ENCODE data around the gene LMNTD1.

DNA sequence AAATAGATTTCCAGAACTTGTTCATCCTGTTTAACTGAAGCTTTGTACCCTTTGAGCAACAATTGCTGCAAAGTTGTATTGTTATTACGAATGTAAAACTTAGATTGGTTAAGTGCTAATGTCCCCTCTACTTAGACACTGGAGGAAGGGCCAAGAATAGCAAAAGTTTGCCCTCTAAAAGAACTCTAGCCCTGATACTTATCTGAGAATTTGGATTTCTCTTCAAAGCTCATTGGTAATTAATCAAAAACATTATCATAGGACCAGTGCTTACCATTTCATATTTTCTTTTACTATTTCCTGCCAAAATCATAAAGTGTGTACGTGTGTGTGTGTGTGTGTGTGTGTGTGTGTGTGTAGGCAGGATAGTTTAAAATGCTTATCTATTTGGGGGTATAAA is 58.2 kb downstream of the LMNTD1 start:
- TF ChIP-seq HDAC6 (IDR thresholded peaks at IDR 0.05; ENCODE audit: unreplicated experiment) (no peak), POLR2A (IDR thresholded peaks at IDR 0.05; ENCODE audit: low read depth, low read length) (no peak), JUNB (IDR thresholded peaks at IDR 0.05) (no peak)
- TF ChIP-seq, protein P1, sequence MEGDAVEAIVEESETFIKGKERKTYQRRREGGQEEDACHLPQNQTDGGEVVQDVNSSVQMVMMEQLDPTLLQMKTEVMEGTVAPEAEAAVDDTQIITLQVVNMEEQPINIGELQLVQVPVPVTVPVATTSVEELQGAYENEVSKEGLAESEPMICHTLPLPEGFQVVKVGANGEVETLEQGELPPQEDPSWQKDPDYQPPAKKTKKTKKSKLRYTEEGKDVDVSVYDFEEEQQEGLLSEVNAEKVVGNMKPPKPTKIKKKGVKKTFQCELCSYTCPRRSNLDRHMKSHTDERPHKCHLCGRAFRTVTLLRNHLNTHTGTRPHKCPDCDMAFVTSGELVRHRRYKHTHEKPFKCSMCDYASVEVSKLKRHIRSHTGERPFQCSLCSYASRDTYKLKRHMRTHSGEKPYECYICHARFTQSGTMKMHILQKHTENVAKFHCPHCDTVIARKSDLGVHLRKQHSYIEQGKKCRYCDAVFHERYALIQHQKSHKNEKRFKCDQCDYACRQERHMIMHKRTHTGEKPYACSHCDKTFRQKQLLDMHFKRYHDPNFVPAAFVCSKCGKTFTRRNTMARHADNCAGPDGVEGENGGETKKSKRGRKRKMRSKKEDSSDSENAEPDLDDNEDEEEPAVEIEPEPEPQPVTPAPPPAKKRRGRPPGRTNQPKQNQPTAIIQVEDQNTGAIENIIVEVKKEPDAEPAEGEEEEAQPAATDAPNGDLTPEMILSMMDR (IDR thresholded peaks at IDR 0.05 in 2 of 3, conservative IDR thresholded peaks at IDR 0.05 in 1 of 3; ENCODE audit: control insufficient read depth in 2 of 3, extremely low read depth in 1 of 3, insufficient read depth in 1 of 3, low read depth in 3 of 3, low read length in 3 of 3): no peak

All from GM12878 (cell line).